K562 (cell line): ENCODE results near the gene RRBP1. TPM values are rescaled to one million over a fixed set of nuclear protein-coding genes. Genes with fewer than 3 reads are reported as not detected.
A peak's percentile ranks its signal among the peaks of the same experiment; 100 is the strongest.

Experiments
- ATAC-seq: fragments of 200-7000 bp; cut with Tn5 transposase; 3 replicates; pipeline ENCODE4 v1.9.1; 2020; ENCODE audit warnings: moderate library complexity
- BruUV-seq: library from RNA; stranded (reverse); fragments of 400-500 nt; replicated peaks from 2 replicates; lab custom pipeline; 2021; lab: Mats Ljungman, UMichigan
- CTCF ChIA-PET: fragments of 300-600 bp; formaldehyde crosslinking; extraction: SDS; loops from one replicate; lab custom pipeline; 2021; ENCODE audit warnings: low intra/inter-chr PET ratio; lab: Yijun Ruan, JAX
- POLR2A ChIA-PET: fragments of 300-600, 350-650 bp; sonication (Branson Sonifier 250); formaldehyde crosslinking; extraction: SDS; loops from one replicate; lab custom pipeline; 2021; ENCODE audit warnings: antibody characterized with exemption, inconsistent platforms; lab: Yijun Ruan, JAX
- DNase-seq, 4 experiments: peaks; one replicate each; pipeline versions ENCODE4 v3.0.0 to v3.0.0-alpha.2; 2011 to 2018; ENCODE audit warnings: low spot score in 3 of 4, mixed read lengths in 3 of 4; ENCODE audit errors: extremely low read depth in 1 of 4
- FAIRE-seq: peaks from 2 replicates; lab custom pipeline; 2011; peaks lifted over from hg19 to GRCh38; lab: Jason Lieb, UNC
- H2AFZ ChIP-seq: 2 replicates; pipeline ENCODE4 v1.6.0; 2011; ENCODE audit warnings: low read depth, low read length, control low read depth, inconsistent platforms
- H3K27ac ChIP-seq: fragments of 200-600 bp; 3 replicates; pipeline ENCODE4 v1.8.0; 2011; ENCODE audit warnings: low read depth, mild to moderate bottlenecking, control low read depth, inconsistent platforms, low read length, moderate library complexity, mixed read lengths; ENCODE audit errors: extremely low read depth
- H3K27me3 ChIP-seq, 2 experiments: fragments of 300-600 bp in 1 of 2; 2 replicates in 1 of 2; 3 replicates in 1 of 2; pipeline versions ENCODE4 v1.6.0 to v1.8.0; 2011; ENCODE audit warnings: inconsistent platforms in 2 of 2, low read length in 2 of 2, mild to moderate bottlenecking in 1 of 2, mixed read lengths in 1 of 2, moderate library complexity in 1 of 2; ENCODE audit not compliant: control insufficient read depth in 2 of 2, insufficient read depth in 2 of 2
- H3K36me3 ChIP-seq: fragments of 300-600 bp; 3 replicates; pipeline ENCODE4 v1.8.0; 2011; ENCODE audit warnings: mild to moderate bottlenecking, low read length, inconsistent platforms; ENCODE audit not compliant: control insufficient read depth, insufficient read depth
- H3K4me1 ChIP-seq, 2 experiments: fragments of 200-600 bp in 1 of 2; replicated peaks in 1 of 2; 2 replicates in 1 of 2; 3 replicates in 1 of 2; pipeline versions ENCODE4 v1.5.1 to v1.8.0; 2011; ENCODE audit warnings: inconsistent platforms in 2 of 2, low read length in 2 of 2, mild to moderate bottlenecking in 1 of 2, mixed read lengths in 1 of 2, moderate library complexity in 1 of 2; ENCODE audit not compliant: control insufficient read depth in 2 of 2, insufficient read depth in 2 of 2
- H3K4me2 ChIP-seq: 2 replicates; pipeline ENCODE4 v1.6.1; 2011; ENCODE audit warnings: low read length, control low read depth, inconsistent platforms, mixed read lengths; ENCODE audit not compliant: insufficient read depth
- H3K4me3 ChIP-seq: fragments of 200-600 bp; sonication (generic), shearing (Covaris generic); 2 replicates; pipeline ENCODE4 v1.5.1; 2016; ENCODE audit warnings: control low read depth, inconsistent platforms
- H3K79me2 ChIP-seq: fragments of 200-600 bp; 3 replicates; pipeline ENCODE4 v1.8.0; 2011; ENCODE audit warnings: low read length, inconsistent platforms; ENCODE audit not compliant: control insufficient read depth, insufficient read depth
- H3K9ac ChIP-seq, 2 experiments: 2 replicates each; pipeline versions ENCODE4 v1.6.0 to v1.6.1; 2011; ENCODE audit warnings: low read depth in 2 of 2, low read length in 2 of 2, control low read depth in 1 of 2, inconsistent platforms in 1 of 2, mild to moderate bottlenecking in 1 of 2, mixed read lengths in 1 of 2; ENCODE audit not compliant: insufficient read depth in 1 of 2
- H3K9me1 ChIP-seq: one replicate; pipeline ENCODE4 v1.6.0; 2011; ENCODE audit warnings: inconsistent platforms, mild to moderate bottlenecking, low read length, moderate library complexity; ENCODE audit not compliant: control insufficient read depth, insufficient read depth
- H3K9me3 ChIP-seq: replicated peaks from 2 replicates; pipeline ENCODE4 v1.5.1; 2011; ENCODE audit warnings: low read depth, low read length, inconsistent platforms; ENCODE audit not compliant: control insufficient read depth, insufficient read depth
- H4K20me1 ChIP-seq: replicated peaks from 2 replicates; pipeline ENCODE4 v1.6.1; 2011; ENCODE audit warnings: low read length, inconsistent platforms, mixed read lengths; ENCODE audit not compliant: control insufficient read depth, insufficient read depth
- CREB1 ChIP-seq, 2 experiments: sonication (generic) in 1 of 2; formaldehyde crosslinking in 1 of 2; IDR thresholded peaks; 2 replicates each; pipeline versions ENCODE4 v1.6.1 to v1.8.0; 2012 to 2022; ENCODE audit warnings: inconsistent platforms in 1 of 2, mild to moderate bottlenecking in 1 of 2, missing genetic modification reagents in 1 of 2, moderate library complexity in 1 of 2
- CTBP1 ChIP-seq: fragments of 450-650 bp; IDR thresholded peaks from 2 replicates; pipeline ENCODE4 v1.6.1; 2016; ENCODE audit warnings: borderline replicate concordance
- GTF2A2 ChIP-seq: IDR thresholded peaks from 2 replicates; pipeline ENCODE4 v1.6.1; 2016; ENCODE audit warnings: mild to moderate bottlenecking, missing genetic modification characterization, missing compliant biosample characterization
- HMGN3 ChIP-seq: IDR thresholded peaks from 2 replicates; pipeline ENCODE4 v1.6.1; 2011; ENCODE audit warnings: borderline replicate concordance, low read depth, mild to moderate bottlenecking, mixed read lengths, low read length; ENCODE audit not compliant: insufficient read length; ENCODE audit errors: extremely low read depth
- KDM2B ChIP-seq: fragments of 250-450 bp; sonication (Bioruptor Pico); IDR thresholded peaks from 2 replicates; pipeline ENCODE4 v1.8.0; 2021; ENCODE audit warnings: mild to moderate bottlenecking, moderate library complexity
- NFE2L1 ChIP-seq: fragments of 450-650 bp; IDR thresholded peaks from 2 replicates; pipeline ENCODE4 v1.6.1; 2016; ENCODE audit warnings: missing genetic modification characterization, low read depth, mild to moderate bottlenecking, missing compliant biosample characterization, moderate library complexity, borderline replicate concordance
- NRF1 ChIP-seq, 2 experiments: fragments of 450-650 bp; IDR thresholded peaks in 1 of 2; conservative IDR thresholded peaks in 1 of 2; 2 replicates each; pipeline ENCODE4 v1.6.1; 2014; ENCODE audit warnings: mild to moderate bottlenecking in 2 of 2
- RBM34 ChIP-seq: fragments of 200-400 bp; formaldehyde crosslinking; IDR thresholded peaks from 2 replicates; pipeline ENCODE4 v1.6.1; 2018; ENCODE audit warnings: low read length, borderline replicate concordance; ENCODE audit not compliant: insufficient read depth
- RFX1 ChIP-seq: fragments of 450-650 bp; IDR thresholded peaks from 2 replicates; pipeline ENCODE4 v1.6.1; 2016; ENCODE audit warnings: mild to moderate bottlenecking, moderate library complexity
- SMARCA4 ChIP-seq: fragments of 450-650 bp; IDR thresholded peaks from 2 replicates; pipeline ENCODE4 v1.6.1; 2016
- SRSF1 ChIP-seq: fragments of 200-400 bp; formaldehyde crosslinking; IDR thresholded peaks from 2 replicates; pipeline ENCODE4 v1.6.1; 2017; ENCODE audit warnings: mild to moderate bottlenecking, low read depth, low read length, moderate library complexity
- TCF15 ChIP-seq: fragments of 250-450 bp; sonication (Bioruptor Pico); IDR thresholded peaks from 2 replicates; pipeline ENCODE4 v1.8.0; 2022; ENCODE audit warnings: moderate library complexity, mild to moderate bottlenecking, inconsistent platforms
- ZNF175 ChIP-seq: fragments of 200-800 bp; sonication (Bioruptor generic); IDR thresholded peaks from 2 replicates; pipeline ENCODE4 v1.6.1; 2016; ENCODE audit warnings: low read depth, mild to moderate bottlenecking, missing genetic modification characterization, missing compliant biosample characterization
- ZNF354B ChIP-seq: fragments of 250-450 bp; sonication (Bioruptor Pico); IDR thresholded peaks from 2 replicates; pipeline ENCODE4 v1.4.0; 2020
- WGBS: fragments of 100-300 bp; shearing (Covaris generic); methylation state at CpG from one replicate; pipeline ENCODE4 v1.1.6; 2016; ENCODE audit warnings: low coverage, mixed read lengths; ENCODE audit not compliant: insufficient coverage; ENCODE audit errors: missing lambda C conversion rate; 5-methylcytosine and 5-hydroxymethylcytosine counted together
- in situ Hi-C: fragments of 300-500 bp; cut with MboI; formaldehyde crosslinking; loops from 4 replicates; pipeline ENCODE4 v1.15.0; 2018; ENCODE audit warnings: inconsistent platforms, mixed read lengths
- intact Hi-C: fragments of 100-400 bp; cut with micrococcal nuclease; formaldehyde crosslinking; loops from 2 replicates; pipeline ENCODE4 v1.14.2; 2022
- polyA plus RNA-seq, 8 experiments: library from polyadenylated mRNA; depleted of rRNA in 4 of 8; stranded (reverse) in 5 of 8; unstranded in 3 of 8; fragments of >200 nt; fragmentation: Nextera tagmentation in 2 of 8; fragmentation: Illumina TruSeq in 1 of 8; extraction: Ambion mirVana in 2 of 8; extraction: Trizol in 1 of 8; gene quantifications; 2 replicates each; pipeline versions ENCODE4 v1.2.1 to v1.2.3, GENCODE V29; 2011 to 2014; ENCODE audit warnings: inconsistent platforms in 1 of 8, missing spikeins in 1 of 8
- total RNA-seq, 7 experiments: library from RNA; depleted of rRNA in 6 of 7; stranded (reverse); fragments of >200 nt in 6 of 7; fragmentation: Illumina TruSeq in 2 of 7; extraction: Trizol in 2 of 7; gene quantifications; 2 replicates each; pipeline versions ENCODE4 v1.2.1 to v1.2.3, GENCODE V29; 2011 to 2021; ENCODE audit warnings: low replicate concordance in 1 of 7

Gene RRBP1
- total and polyA plus RNA-seq, 9 of the 15 experiments (the other 6 are each of a cell fraction or from before 2014, with no cell fraction given) = 0.84 to 32.0 (median 17.6) TPM

- H3K4me2 ChIP-seq = no peak overlapping the region
- POLR2A ChIA-PET = no interaction called here
These were observed 109.9 kb downstream of the RRBP1 start for GRCh38 chr20:17572034-17572638.

More at GRCh38 chr20:17572034-17572638, 109.9 kb downstream of the RRBP1 start:
- 16% methylated on average over 7 of the region's 7 CpGs for WGBS
- no TSS peak for BruUV-seq
- no peaks in the 10 kb centered on the region for H3K27me3 ChIP-seq
- no peak overlapping the region for H3K9ac ChIP-seq
- FAIRE-seq = peak; percentile 11
- ATAC-seq = no peak
- H3K79me2 ChIP-seq = peaks cover 65% of the 10 kb centered on the region
- intact Hi-C loops = no loop called here
- peaks cover 12 to 17% of the 10 kb centered on the region in 2 experiments for H3K4me1 ChIP-seq
- no peaks in the 10 kb centered on the region for H3K36me3 ChIP-seq
- peaks cover 7% of the 10 kb centered on the region; the same call in 1 of the 2 replicates for H4K20me1 ChIP-seq
- no peak for DNase-seq
- in situ Hi-C loops = no loop called here
- no peaks in the 10 kb centered on the region for H3K9me1 ChIP-seq
- CTCF ChIA-PET = no interaction called here
- H2AFZ ChIP-seq = no peak overlapping the region
- no peak overlapping the region for H3K27ac ChIP-seq
- TF ChIP-seq HMGN3 = no peak
- TF ChIP-seq CTBP1 = no peak
- TF ChIP-seq NFE2L1 (tag) = no peak
- TF ChIP-seq CREB1 (IDR thresholded peaks at IDR 0.05) = no peak
- no peak for TF ChIP-seq CREB1 (CRISPR knock-in tag; IDR thresholded peaks at IDR 0.05)
- TF ChIP-seq GTF2A2 (tag) = no peak
- TF ChIP-seq KDM2B (CRISPR knock-in tag) = no peak
- no peak for TF ChIP-seq NRF1 (conservative IDR thresholded peaks at IDR 0.05 in 1 of 2, IDR thresholded peaks at IDR 0.05 in 1 of 2)
- no peak for TF ChIP-seq TCF15 (CRISPR knock-in tag)
- no peak for TF ChIP-seq RBM34
- TF ChIP-seq ZNF354B (CRISPR knock-in tag) = no peak
- TF ChIP-seq SRSF1 = no peak
- TF ChIP-seq SMARCA4 = no peak
- TF ChIP-seq ZNF175 = no peak
- no peak for TF ChIP-seq RFX1
- H3K9me3 ChIP-seq = no peaks in the 10 kb centered on the region
- H3K4me3 ChIP-seq = no peak overlapping the region
